Kidney (tissue), 14 donors: ENCODE measurements around the gene ACP7. TPM values are rescaled to one million over a fixed set of nuclear protein-coding genes. Genes with fewer than 3 reads are reported as not detected.

ENCODE experiments used
- DNase-seq, 5 donors: peaks; one replicate each; pipeline ENCODE4 v3.0.0-alpha.2; 2013 to 2020
- FAIRE-seq: peaks from 2 replicates; lab custom pipeline; 2012; peaks lifted over from hg19 to GRCh38; lab: Jason Lieb, UNC
- H3K27ac ChIP-seq, 2 donors: one replicate each; pipeline ENCODE4 v1.7.0; 2013; ENCODE audit warnings: low read depth in 2 of 2, low read length in 2 of 2, inconsistent platforms in 1 of 2
- H3K27me3 ChIP-seq: one replicate; pipeline ENCODE4 v1.7.1; 2013; ENCODE audit warnings: low read length, inconsistent platforms; ENCODE audit not compliant: control insufficient read depth, insufficient read depth
- H3K36me3 ChIP-seq, 3 donors: one replicate each; pipeline versions ENCODE4 v1.7.0 to v1.7.1; 2013; ENCODE audit warnings: low read length in 3 of 3, control low read depth in 1 of 3, inconsistent platforms in 1 of 3; ENCODE audit not compliant: insufficient read depth in 3 of 3, control insufficient read depth in 2 of 3
- H3K4me1 ChIP-seq, 3 donors: one replicate each; pipeline versions ENCODE4 v1.7.0 to v1.7.1; 2013; ENCODE audit warnings: low read length in 3 of 3, inconsistent platforms in 1 of 3, low read depth in 1 of 3; ENCODE audit not compliant: control insufficient read depth in 2 of 3, insufficient read depth in 2 of 3
- H3K4me3 ChIP-seq, 3 donors: one replicate each; pipeline versions ENCODE4 v1.7.0 to v1.8.1; 2013; ENCODE audit warnings: low read length in 3 of 3, control low read depth in 1 of 3, inconsistent platforms in 1 of 3
- H3K9ac ChIP-seq, 3 donors: one replicate each; pipeline versions ENCODE4 v1.7.0 to v1.7.1; 2013; ENCODE audit warnings: low read length in 3 of 3, control low read depth in 1 of 3, inconsistent platforms in 1 of 3
- H3K9me3 ChIP-seq, 3 donors: one replicate each; pipeline versions ENCODE4 v1.7.0 to v1.7.1; 2013; ENCODE audit warnings: low read length in 3 of 3, control low read depth in 1 of 3, inconsistent platforms in 1 of 3; ENCODE audit not compliant: control insufficient read depth in 2 of 3, insufficient read depth in 1 of 3
- CTCF ChIP-seq: IDR thresholded peaks from 3 replicates; pipeline ENCODE4 v1.5.1; 2012; ENCODE audit warnings: mild to moderate bottlenecking, moderate library complexity, borderline replicate concordance; ENCODE audit not compliant: insufficient read depth; ENCODE audit errors: extremely low read depth
- intact Hi-C: fragments of 100-400 bp; cut with DNase I; formaldehyde crosslinking; loops from one replicate; pipeline ENCODE4 v1.11.1; 2022
- polyA plus RNA-seq: library from polyadenylated mRNA; stranded (reverse); fragments of 350-450 nt; fragmentation: Illumina TruSeq; extraction: RNeasy Lipid Tissue Mini Kit (QIAGEN cat#74804); gene quantifications from one replicate; pipeline ENCODE4 v1.2.3, GENCODE V29; 2014; ENCODE audit warnings: low read depth, low replicate concordance; ENCODE audit not compliant: insufficient read depth
- total RNA-seq: library from RNA; stranded (reverse); fragmentation: NEBNext Ultra II Directional; extraction: Animal tissue kit (Norgen Biotek cat#: 25700); gene quantifications from one replicate; pipeline ENCODE4 v1.2.1, GENCODE V29; 2021
- donor health status: control.
- donor health status: control.
- donor health status: control.
- donor health status: control.
- donor health status: control.
- donor health status: DM: yes; HTN: yes; CAD: no.
- donor health status: Normal renal cell carcinoma (clear cell type).

The ACP7 gene
- total and polyA plus RNA-seq, 2 donors from 2014 or later, result 0.13 TPM; not detected in 1

GRCh38 chr19:39138221-39139211, 54.3 kb downstream of the ACP7 start:
- Histone ChIP-seq H3K9ac (peak overlapping the region in 1 of 3 donors; percentile 40), H3K4me3 (no peak overlapping the region), H3K27ac (peak overlapping the region; percentile 43 to 60), H3K36me3 (no peaks in the 10 kb centered on the region), H3K4me1 (peaks cover 0 to 50% (median 17%) of the 10 kb centered on the region in 3 donors), H3K9me3 (no peaks in the 10 kb centered on the region), H3K27me3 (no peaks in the 10 kb centered on the region)
- no peak for TF ChIP-seq CTCF
- DNase-seq (peak in 1 of 5 donors; percentile 23), FAIRE-seq (no peak)
- intact Hi-C loops, result no loop called here

GRCh38 chr19:39139305-39139874, 55.2 kb downstream of the ACP7 start:
- no peak for TF ChIP-seq CTCF
- Histone ChIP-seq H3K27me3 (no peaks in the 10 kb centered on the region), H3K9ac (no peak overlapping the region), H3K4me3 (no peak overlapping the region), H3K9me3 (no peaks in the 10 kb centered on the region), H3K36me3 (no peaks in the 10 kb centered on the region), H3K4me1 (peaks cover 0 to 50% (median 17%) of the 10 kb centered on the region in 3 donors), H3K27ac (peak overlapping the region in 1 of 2 donors; percentile 41)
- FAIRE-seq (no peak), DNase-seq (peak in 2 of 5 donors; percentile 54 to 82)
- intact Hi-C loops, result no loop called here

- Histone ChIP-seq H3K27me3 (no peaks in the 10 kb centered on the region), H3K9ac (no peak overlapping the region), H3K36me3 (no peaks in the 10 kb centered on the region), H3K27ac (no peak overlapping the region), H3K9me3 (no peaks in the 10 kb centered on the region), H3K4me1 (peaks cover 0 to 56% (median 21%) of the 10 kb centered on the region in 3 donors), H3K4me3 (no peak overlapping the region)
- intact Hi-C loops, result no loop called here
- no peak for TF ChIP-seq CTCF
- FAIRE-seq (no peak), DNase-seq (no peak)
Observed at GRCh38 chr19:39139971-39140453, 55.8 kb downstream of the ACP7 start.
